Measurements from ENCODE around the gene MILR1.
"Not testable (repeated sequence)": the region's sequence is repeated elsewhere in the genome, so short reads cannot be mapped to it uniquely, and the experiment has no call there.

Gene MILR1, protein sequence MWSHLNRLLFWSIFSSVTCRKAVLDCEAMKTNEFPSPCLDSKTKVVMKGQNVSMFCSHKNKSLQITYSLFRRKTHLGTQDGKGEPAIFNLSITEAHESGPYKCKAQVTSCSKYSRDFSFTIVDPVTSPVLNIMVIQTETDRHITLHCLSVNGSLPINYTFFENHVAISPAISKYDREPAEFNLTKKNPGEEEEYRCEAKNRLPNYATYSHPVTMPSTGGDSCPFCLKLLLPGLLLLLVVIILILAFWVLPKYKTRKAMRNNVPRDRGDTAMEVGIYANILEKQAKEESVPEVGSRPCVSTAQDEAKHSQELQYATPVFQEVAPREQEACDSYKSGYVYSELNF

DNA sequence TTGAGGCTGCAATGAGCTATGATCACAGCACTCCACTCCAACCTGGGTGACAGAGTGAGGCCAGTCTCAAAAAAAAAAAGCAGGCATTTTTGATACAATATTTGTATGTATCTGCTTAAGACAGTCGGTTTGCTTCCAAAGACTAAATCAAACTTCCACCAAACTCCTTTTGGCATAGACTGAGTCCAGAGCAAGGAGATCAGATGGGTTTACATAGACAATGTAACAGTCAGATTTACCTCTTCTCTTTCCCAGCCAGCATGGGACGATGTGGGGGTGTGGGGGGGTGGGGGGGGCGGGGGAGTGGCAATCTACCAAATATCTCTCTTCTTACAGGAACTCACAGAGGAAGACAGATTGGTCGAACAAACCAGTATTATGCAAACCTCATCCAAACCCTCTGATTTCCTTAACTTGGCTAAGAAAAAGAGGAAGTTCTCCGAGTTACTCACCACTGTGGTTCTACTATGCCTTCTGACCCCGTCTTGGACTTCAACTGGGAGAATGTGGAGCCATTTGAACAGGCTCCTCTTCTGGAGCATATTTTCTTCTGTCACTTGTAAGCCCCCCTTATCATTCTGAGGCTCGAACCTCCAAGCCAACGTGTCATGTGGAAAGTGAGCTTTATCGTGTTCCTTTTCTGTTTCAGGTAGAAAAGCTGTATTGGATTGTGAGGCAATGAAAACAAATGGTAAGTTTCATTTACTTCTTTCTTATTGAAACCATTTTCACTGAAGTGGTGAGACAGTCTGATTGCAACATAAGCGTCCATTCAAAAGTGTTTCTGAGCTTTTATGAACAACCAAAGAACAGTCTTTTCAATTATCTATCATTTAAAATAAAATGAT, at the start of gene MILR1:
MILR1 (plus strand) TSS at position 451 of the 848 bp plus-strand sequence; CDS start at position 505, 54 bp downstream.
- peak; percentile 26 for DNase-seq (ENCODE audit: low read depth, low spot score)

DNA sequence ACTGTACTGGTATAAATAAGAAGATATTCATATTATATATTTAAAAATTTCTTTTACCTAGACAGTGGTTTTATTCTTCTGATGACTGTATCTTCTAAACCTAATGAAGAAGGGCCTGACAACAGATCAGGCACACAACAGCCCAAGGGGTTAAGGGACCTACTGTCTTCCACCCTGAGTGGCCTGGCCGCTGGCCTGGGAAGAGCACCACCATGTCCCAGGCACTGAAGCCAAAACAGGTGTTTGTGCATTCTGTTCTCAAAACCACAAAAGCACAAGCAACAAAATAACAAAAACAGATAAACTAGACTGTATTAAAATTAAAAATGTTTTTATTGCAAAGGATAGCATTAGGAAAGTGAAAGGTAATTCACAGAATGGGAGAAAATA, 49.2 kb upstream of the MILR1 start:
- DNase-seq (ENCODE audit: low read depth, low spot score): no peak

DNA sequence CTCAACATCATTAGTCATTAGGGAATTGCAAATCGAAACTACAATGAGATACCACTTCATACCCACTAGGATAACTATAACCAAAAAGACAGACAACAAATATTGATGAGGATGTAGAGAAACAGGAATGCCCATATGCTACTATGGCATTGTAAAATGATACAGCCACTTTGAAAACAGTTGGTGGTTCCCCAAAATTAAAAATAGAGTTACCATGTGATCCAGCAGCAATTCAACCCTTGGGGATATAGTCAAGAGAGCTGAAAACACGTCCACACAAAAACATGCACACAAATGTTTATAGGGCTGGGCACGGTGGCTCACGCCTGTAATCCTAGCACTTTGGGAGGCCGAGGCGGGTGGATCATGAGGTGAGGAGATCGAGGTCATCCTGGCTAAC, 48.3 kb upstream of the MILR1 start:
- no peak for DNase-seq (ENCODE audit: low read depth, low spot score)

DNA sequence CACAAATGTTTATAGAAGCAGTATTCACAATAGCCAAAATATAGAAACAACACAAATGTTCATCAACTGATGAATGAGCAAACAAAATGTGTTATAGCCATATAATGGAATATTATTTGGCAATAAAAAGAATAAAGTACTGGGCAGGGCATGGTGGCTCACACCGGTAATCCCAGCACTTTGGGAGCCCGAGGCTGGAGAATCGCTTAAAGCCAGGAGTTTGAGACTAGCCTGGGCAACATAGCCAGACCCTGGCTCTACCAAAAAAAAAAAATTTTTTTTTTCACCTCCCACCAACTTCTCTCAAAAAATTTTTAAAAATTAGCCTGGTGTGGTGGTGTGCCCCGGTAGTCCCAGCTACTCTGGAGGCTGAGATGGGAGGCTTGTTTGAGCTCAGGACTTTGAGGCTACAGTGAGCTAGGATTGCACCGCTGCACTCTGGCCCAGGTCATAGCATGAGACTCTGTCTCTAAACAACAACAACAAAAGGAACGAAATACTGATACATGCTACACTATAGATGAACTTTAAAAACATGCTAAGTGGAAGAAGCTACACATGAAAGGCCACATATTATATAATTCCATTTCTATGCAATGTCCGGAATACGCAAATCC, 47.6 kb upstream of the MILR1 start:
- DNase-seq (ENCODE audit: low read depth, low spot score): no peak

DNA sequence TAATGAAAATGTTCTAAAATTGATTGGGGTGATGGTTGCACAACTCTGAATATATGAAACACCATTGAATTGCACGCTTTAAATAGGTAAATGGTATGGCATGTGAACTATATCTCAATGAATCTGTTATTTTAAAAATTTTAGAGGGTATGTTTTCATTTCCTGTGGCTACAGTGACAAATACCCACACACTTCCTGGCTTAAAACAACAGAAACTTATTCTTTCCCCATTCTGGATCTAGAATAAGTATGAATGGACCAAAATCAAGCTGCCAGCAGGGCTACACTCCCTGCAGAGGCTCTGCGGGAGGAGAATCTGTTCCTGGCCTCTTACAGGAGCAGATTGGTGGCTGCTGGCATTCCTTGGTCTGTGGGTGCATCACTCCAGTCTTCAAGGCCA, 47.0 kb upstream of the MILR1 start:
- DNase-seq (ENCODE audit: low read depth, low spot score): no peak

DNA sequence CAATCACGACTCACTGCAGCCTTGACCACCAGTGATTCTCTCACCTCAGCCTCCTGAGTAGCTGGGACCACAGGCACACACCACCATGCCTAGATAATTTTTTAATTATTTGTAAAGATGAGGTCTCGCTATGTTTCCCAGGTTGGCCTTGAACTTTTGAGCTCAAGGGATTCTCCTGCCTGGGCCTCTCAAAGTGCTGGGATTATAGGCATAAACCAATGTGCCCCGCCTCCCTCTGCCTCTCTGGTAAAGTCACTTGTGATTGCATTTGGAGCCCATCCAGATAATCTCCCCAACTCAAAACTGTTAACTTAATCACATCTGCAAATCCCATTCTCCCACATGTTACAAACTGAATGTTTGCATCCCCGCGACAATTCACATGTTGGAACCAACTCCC, 46.4 kb upstream of the MILR1 start:
- DNase-seq (ENCODE audit: low read depth, low spot score): no peak

DNA sequence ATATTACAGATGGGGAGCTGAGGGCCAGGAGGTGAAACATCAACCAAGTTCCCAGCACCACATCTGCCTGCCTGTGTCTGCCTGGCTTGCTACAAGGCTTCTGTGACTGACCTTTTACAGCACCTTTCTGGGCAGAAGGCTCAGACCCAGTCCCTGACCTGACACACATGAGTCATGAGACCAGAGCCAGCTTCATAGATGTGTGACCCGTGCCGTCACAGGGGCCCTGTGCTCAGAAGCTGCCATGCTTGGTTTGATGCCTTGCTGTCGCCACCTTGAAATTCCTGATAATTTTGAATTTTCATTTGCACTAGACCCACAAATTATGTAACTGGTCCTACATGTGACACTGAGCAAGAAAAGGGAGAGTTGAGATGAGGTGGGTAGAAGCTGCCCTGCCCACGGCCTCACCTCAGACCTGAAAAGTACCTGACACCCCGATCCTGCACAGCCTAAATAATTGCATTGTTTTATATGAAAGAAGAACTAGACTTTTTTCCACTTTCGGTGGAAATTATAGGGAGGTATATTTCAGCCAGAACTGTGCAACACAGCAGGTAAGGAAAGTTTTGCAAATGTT, 44.9 kb upstream of the MILR1 start:
- DNase-seq (ENCODE audit: low read depth, low spot score): no peak

DNA sequence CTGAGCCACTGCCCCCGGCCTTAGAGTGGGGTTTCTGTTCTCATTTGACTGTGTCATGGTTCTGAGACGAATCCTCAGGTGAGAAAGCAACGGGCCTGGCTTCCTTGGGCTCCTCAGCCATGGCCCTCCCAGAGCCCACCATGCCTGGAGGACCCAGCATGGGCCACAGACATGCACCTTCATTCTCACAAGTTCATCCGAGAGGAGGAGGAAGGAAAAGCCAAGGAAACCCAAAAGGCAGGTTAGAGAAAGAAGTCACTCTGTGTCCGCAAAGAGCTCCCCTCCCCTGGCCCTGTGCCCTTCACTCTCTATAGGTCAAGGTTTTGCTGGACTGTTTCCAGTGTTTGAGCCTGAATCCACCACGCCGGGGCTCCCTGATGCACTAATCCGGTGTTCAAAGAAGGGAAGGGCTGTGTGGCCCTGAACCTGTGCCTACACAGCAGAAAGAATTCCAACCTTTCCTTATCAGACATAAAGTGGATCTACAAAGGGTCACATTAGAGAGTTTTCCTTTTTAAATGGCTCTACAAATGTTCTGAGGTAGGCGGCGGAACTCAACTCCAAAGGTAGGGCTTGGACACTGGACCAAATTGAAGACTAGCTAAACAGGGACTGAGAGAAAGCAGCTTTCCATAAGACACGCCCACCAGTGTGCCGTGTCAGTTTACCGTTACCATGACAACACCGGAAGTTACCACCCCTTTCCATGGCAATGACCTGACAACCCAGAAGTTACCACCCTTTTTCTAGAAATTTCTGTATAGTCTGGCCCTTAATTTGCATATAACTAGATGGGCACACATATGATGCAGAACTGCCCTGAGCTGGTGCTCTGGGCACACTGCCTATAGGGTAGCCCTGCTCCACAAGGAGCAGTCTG, 42.4 kb upstream of the MILR1 start:
- no peak for DNase-seq (ENCODE audit: low read depth, low spot score)

DNA sequence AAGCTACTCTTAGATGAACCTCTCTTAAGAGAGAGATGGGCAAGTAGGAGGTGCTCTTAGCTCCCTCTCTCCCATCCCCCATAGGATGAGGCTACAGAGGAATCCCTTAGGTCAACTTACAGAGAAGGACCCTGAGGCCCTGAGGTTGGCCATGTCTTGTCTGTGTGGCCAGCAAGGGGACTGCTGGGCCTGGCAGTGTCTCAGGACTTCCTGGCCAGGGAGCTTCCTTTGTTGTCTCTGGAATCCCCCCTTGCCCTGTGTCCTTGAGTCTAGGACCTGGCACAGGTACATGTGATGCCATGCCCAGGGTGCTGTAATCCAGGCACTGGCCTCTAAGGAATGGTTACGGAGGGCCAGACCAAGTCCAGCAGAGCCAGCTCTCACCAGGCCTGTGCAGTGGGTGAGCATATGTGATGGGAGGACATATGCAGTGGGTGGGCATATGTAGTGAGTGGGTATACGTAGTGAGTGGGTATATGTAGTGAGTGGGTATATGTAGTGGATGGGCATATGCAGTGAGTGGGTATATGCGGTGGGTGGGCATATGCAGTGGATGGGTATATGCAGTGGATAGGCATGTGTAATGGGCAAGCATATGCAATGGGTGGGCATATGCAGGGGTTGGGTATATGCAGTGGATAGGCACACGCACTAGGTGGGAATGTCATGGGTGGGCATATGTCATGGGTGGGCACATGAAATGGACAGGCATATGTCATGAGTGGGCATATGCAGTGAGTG, 38.0 kb upstream of the MILR1 start:
- no peak for DNase-seq (ENCODE audit: low read depth, low spot score)

DNA sequence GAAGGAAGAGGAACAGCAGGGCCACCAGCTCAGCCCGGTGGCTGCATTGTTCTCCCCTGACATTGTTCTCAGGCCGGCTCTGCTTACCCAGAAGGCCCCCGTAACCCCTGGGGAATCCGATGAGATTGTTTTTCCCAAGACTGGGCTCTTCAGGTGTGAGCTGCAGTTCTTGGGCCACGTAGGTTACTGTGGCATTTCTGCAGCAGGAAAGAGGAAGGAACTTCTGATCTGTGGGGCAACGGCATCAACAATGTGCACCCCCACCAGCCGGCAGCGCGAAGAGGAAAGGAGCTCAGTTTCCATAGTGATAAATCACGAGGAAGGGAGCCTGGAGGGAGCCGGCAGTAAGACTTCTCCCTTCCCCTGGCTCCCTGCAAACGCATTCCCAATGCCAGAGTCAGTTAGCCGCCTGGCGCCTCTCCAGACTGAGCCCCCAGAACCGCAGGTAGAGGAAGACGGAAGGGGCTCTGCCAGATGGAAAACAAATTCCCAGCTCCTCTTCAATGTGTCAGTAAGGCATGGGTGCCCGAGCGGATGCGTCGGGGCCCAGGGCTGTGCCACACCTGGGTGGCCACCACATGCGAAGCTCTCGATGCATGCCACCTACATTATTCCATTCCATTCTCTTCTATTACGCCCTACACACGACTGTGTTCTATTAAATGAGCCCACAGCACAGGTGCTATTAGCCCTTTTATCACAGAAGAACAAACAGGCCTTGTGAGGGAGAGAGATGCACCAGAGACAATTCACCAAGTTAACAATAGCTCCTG, 36.7 kb upstream of the MILR1 start:
- DNase-seq (ENCODE audit: low read depth, low spot score): no peak

DNA sequence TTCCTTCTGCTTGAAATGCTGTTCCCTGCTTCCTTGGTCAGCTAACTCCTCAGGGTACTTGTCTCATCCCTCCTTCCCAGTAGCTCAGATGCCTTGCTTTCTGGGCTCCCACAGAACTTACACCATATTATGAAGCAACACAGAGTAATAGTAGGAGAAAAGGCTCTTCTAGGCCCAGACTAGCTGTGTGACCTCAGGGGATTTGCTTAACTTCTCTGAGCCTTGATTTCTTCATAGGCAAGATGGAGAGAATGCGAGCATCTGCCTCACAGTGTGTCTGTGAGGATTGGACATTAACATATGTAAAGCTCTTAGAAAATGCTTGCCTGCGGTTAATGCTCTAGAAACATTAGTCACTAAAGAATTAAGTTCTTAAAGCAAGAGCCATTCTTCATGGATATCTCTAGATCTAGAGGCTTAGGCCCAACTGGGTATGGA, 36.0 kb upstream of the MILR1 start:
- DNase-seq (ENCODE audit: low read depth, low spot score): no peak

DNA sequence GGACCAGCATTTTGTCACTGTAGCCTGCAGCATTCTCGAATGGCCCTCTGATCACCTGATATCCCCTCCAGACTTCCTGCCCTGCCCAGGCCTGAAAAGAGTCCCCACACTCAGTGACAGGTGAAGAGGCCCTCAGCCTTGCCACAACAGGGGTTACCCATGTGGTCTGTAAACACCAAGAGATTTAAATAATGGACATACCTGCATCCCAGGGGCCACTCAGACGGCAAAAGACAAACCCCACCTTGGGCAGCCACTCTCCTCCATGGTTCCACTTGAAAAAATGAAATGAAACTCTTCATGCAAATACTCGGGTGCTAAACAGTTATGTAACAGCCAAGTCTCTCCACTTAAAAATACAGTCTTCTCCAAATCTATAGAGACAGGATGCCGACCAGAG, 35.4 kb upstream of the MILR1 start:
- DNase-seq (ENCODE audit: low read depth, low spot score): no peak

DNA sequence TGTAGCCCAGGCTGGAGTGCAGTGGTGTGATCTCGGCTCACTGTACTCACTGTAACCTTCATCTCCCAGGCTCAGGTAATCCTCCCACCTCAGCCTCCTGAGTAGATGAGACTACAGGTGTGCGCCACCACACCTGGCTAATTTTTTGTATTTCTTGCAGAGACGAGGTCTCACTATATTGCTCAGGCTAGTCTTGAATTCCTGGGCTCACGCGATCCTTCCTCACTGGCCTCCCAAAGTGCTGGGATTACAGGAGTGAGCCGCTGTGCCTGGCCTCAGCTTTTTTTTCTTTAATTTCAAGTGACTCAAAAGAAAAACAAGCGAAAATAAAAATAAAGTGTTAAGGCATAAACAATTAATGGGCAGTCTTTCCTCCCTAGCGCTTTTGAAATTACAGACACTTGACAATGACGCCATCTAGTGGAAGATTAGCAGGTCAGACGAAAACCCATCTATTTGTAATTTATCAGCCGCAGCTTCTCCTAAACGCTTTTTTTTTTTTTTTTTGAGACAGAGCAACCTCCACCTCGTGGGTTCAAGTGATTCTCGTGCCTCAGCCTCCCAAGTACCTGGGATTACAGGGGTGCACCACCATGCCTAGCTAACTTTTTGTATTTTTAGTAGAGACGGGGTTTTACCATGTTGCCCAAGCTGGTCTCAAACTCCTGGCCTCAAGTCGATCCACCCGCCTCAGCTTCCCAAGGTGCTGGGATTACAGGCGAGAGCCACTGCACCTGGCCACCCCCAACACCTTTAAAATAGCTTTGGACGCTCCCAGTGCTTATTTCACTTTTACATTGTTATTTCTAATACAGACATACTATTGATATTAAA, 30.2 kb upstream of the MILR1 start:
- DNase-seq (ENCODE audit: low read depth, low spot score): no peak

DNA sequence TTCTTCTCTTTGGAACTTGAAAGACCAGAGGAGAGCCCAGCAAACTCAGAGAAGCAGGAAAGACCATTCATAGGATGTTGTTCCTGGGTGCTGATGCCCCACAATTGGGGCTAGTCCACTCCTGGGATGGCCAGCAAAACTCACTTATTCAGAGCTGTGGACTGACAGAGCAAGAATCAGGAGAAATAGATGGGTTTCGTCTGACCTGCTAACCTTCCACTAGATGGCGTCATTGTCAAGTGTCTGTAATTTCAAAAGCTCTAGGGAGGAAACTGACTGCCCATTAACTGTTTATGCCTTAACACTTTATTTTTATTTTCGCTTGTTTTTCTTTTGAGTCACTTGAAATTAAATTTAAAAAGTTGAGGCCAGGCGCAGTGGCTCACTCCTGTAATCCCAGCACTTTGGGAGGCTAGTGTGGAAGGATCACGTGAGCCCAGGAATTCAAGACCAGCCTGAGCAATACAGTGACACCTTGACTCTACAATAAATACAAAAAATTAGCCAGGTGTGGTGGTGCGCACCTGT, 28.7 kb upstream of the MILR1 start:
- DNase-seq (ENCODE audit: low read depth, low spot score): no peak

DNA sequence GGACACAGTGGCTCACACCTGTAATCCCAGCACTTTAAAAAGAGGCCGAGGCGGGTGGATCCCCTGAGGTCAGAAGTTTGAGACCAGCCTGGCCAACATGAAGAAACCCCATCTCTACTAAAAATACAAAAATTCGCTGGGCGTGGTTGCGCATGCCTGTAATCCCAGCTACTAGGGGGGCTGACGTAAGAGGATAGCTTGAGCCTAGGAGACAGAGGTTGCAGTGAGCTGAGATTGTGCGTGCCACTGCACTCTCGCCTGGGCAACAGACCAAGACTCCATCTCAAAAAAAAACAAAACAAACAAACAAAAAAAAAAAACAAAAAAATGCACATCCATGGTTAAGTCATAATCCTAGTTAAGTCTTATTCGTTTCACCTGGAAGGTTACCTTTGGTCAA, 26.8 kb upstream of the MILR1 start:
- not testable (repeated sequence) for DNase-seq (ENCODE audit: low read depth, low spot score)

DNA sequence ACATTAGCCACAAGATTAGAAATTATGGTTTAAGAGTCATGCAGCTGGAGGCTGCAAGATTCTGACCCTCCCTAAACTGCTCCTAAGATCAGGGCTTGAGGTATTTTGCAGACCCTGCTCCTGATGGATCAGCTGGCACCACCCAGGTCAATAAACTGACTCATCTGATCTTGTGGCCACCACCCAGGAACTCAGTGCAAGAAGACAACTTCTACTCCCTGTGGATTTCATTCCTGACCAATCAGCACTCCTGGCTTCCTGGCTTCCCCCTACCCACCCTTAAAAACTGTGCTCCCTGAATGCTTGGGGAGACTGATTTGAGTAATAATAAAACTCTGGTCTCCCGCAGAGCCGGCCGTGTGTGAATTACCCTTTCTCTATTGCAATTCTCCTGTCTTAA, 25.0 kb upstream of the MILR1 start:
- no peak for DNase-seq (ENCODE audit: low read depth, low spot score)

DNA sequence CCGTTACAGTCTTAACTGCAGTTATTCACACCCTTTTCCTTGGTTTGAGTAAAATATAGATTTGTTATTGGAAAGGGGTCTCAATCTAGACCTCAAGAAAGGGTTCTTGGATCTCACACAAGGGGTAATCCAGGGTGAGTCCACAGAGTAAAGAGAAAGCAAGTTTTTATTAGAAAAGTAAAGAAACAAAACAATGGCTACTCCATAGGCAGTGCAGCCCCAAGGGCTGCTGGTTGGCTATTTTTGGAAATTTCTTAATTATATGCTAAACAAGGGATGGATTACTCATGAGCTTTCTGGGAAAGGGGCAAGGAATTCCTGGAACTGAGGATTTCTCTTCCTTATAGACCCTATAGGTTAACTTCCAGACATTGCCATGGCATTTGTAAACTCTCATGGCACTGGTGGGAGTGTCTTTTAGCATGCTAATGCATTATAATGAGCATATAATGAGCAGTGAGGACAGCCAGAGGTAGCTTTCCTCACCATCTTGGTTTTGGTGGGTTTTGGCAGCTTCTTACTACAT, 24.5 kb upstream of the MILR1 start:
- DNase-seq (ENCODE audit: low read depth, low spot score): no peak

DNA sequence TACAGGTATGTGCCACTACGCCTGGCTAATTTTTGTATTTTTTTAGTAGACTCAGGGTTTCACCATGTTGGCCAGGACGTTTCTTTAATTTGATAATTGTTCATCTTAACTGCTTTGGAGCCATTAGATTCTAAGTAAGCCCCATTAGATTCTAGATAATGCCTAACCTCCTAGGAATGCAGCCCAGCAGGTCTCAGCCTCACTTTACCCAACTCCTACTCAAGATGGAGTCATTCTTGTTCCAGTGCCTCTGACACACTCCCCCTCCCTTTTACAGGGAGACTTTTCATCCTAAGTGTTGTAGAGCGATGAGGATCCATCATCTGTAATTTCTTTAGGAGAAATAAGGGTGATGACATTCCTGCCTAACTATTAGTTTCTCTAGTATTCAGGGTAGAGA, 23.7 kb upstream of the MILR1 start:
- DNase-seq (ENCODE audit: low read depth, low spot score): no peak

Data from brain pericyte (primary cell).